ENCODE measurements around the gene PPY. TPM values are rescaled to one million over a fixed set of nuclear protein-coding genes. Genes with fewer than 3 reads are reported as not detected.
"Not testable (repeated sequence)": the region's sequence is repeated elsewhere in the genome, so short reads cannot be mapped to it uniquely, and the experiment has no call there.

The PPY gene
- total RNA-seq, 1 donor from 2014 or later: not detected

GRCh38 chr17:43979011-43979410 is 36.7 kb upstream of the PPY start:
- H3K27ac ChIP-seq (ENCODE audit: low read depth, low read length): no peak overlapping the region
- H3K4me3 ChIP-seq (ENCODE audit: low read length in 3 of 3): no peak overlapping the region
- peaks cover 26 to 29% (median 27%) of the 10 kb centered on the region in 3 donors for H3K27me3 ChIP-seq (ENCODE audit: control insufficient read depth in 3 of 3, insufficient read depth in 3 of 3, low read length in 3 of 3)
- no peaks in the 10 kb centered on the region for H3K36me3 ChIP-seq (ENCODE audit: control insufficient read depth in 3 of 3, insufficient read depth in 3 of 3, low read length in 3 of 3)
- H3K4me1 ChIP-seq (ENCODE audit: control insufficient read depth in 3 of 3, insufficient read depth in 3 of 3, low read length in 3 of 3): peaks cover 0 to 6% (median 3%) of the 10 kb centered on the region in 3 donors
- no peaks in the 10 kb centered on the region for H3K9me3 ChIP-seq (ENCODE audit: control insufficient read depth in 3 of 3, low read length in 3 of 3)
- H3K9ac ChIP-seq (ENCODE audit: low read depth in 1 of 3, low read length in 3 of 3): no peak overlapping the region

DNA sequence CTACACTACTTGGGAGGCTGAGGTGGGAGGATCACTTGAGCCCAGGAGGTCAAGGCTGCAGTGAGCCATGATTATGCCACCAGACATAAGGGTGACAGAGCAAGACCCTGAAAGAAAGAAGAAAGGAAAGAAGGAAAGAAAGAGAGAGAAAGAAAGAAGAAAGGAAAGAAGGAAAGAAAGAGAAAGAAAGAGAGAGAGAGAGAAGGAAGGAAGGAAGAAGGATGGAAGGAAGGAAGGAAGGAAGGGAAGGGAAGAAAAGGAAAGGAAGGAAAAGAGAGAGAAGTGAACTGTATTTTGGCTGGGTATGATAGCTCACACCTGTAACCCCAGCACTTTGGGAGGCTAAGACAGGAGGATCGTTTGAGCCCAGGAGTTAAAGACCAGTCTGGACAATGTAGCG is 35.8 kb upstream of the PPY start:
- Histone ChIP-seq H3K27me3 (ENCODE audit: control insufficient read depth in 3 of 3, insufficient read depth in 3 of 3, low read length in 3 of 3) (peaks cover 19 to 27% (median 20%) of the 10 kb centered on the region in 3 donors), H3K36me3 (ENCODE audit: control insufficient read depth in 3 of 3, insufficient read depth in 3 of 3, low read length in 3 of 3) (no peaks in the 10 kb centered on the region), H3K4me3 (ENCODE audit: low read length in 3 of 3) (no peak overlapping the region), H3K27ac (ENCODE audit: low read depth, low read length) (no peak overlapping the region), H3K9me3 (ENCODE audit: control insufficient read depth in 3 of 3, low read length in 3 of 3) (no peaks in the 10 kb centered on the region), H3K9ac (ENCODE audit: low read depth in 1 of 3, low read length in 3 of 3) (no peak overlapping the region), H3K4me1 (ENCODE audit: control insufficient read depth in 3 of 3, insufficient read depth in 3 of 3, low read length in 3 of 3) (no peaks in the 10 kb centered on the region)

GRCh38 chr17:43976963-43977837 is 34.9 kb upstream of the PPY start:
- peaks cover 12 to 22% (median 12%) of the 10 kb centered on the region in 3 donors for H3K27me3 ChIP-seq (ENCODE audit: control insufficient read depth in 3 of 3, insufficient read depth in 3 of 3, low read length in 3 of 3)
- H3K9ac ChIP-seq (ENCODE audit: low read depth in 1 of 3, low read length in 3 of 3): no peak overlapping the region
- no peak overlapping the region for H3K27ac ChIP-seq (ENCODE audit: low read depth, low read length)
- no peaks in the 10 kb centered on the region for H3K9me3 ChIP-seq (ENCODE audit: control insufficient read depth in 3 of 3, low read length in 3 of 3)
- H3K36me3 ChIP-seq (ENCODE audit: control insufficient read depth in 3 of 3, insufficient read depth in 3 of 3, low read length in 3 of 3): no peaks in the 10 kb centered on the region
- H3K4me3 ChIP-seq (ENCODE audit: low read length in 3 of 3): no peak overlapping the region
- no peaks in the 10 kb centered on the region for H3K4me1 ChIP-seq (ENCODE audit: control insufficient read depth in 3 of 3, insufficient read depth in 3 of 3, low read length in 3 of 3)

DNA sequence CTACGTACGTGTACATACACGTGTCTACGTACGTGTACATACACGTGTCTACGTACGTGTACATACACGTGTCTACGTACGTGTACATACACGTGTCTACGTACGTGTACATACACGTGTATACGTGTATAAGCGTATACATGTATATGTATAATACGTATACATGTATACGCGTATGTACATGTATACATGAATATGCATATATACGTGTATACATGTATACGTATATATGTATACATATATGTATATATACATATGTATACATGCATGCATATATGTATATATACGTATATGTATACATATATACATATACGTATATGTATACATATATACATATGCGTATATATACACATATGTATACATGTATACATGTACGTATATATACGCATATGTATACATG is 33.6 kb upstream of the PPY start:
- H3K9me3 ChIP-seq (ENCODE audit: control insufficient read depth in 3 of 3, low read length in 3 of 3): no peaks in the 10 kb centered on the region
- H3K9ac ChIP-seq (ENCODE audit: low read depth in 1 of 3, low read length in 3 of 3): no peak overlapping the region
- H3K36me3 ChIP-seq (ENCODE audit: control insufficient read depth in 3 of 3, insufficient read depth in 3 of 3, low read length in 3 of 3): no peaks in the 10 kb centered on the region
- peaks cover 5 to 20% (median 9%) of the 10 kb centered on the region in 3 donors for H3K27me3 ChIP-seq (ENCODE audit: control insufficient read depth in 3 of 3, insufficient read depth in 3 of 3, low read length in 3 of 3)
- no peak overlapping the region for H3K27ac ChIP-seq (ENCODE audit: low read depth, low read length)
- H3K4me1 ChIP-seq (ENCODE audit: control insufficient read depth in 3 of 3, insufficient read depth in 3 of 3, low read length in 3 of 3): no peaks in the 10 kb centered on the region
- no peak overlapping the region for H3K4me3 ChIP-seq (ENCODE audit: low read length in 3 of 3)

DNA sequence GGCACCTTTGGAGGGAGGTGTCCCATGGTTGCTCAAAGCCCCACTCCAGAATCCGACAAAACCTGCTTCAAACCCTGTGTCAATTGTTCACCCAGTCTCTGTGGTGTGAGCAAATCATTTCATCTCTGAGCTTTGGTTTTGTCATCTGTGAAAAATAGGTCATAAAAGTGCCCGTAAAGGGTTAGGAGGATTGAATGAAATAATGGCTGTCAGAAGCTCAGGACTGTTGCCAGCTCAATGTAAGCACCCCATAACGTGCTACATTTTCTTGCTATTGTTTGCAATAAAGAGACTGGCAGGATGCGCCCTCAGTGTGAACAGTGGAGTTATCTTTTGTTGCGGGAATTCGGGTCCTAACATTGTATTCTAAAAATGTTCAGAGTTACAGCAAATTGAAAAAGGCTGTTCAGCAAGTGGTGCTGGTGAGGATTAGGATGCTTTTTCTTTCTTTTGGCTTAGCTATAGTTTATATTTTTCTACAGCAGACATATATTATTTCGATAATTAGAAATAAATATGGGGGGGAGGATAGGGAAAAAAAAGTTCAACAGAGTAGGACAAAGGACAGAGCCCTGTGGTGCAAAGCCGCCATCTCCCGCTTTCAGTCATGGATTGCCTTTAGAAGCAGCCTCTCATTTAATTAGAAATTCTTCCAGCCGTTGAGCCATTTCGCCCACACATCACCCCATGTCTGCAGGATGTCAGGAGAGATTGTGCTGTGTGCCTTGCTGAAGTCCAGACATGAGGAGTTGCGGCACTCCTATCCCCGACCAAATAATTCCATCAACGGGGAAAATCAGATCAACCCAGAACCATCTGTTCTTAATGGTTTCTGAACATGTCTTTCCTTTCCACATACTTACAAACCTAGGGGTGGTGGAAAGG is 32.3 kb upstream of the PPY start:
- H3K36me3 ChIP-seq (ENCODE audit: control insufficient read depth in 3 of 3, insufficient read depth in 3 of 3, low read length in 3 of 3): no peaks in the 10 kb centered on the region
- no peak overlapping the region for H3K9ac ChIP-seq (ENCODE audit: low read depth in 1 of 3, low read length in 3 of 3)
- H3K4me1 ChIP-seq (ENCODE audit: control insufficient read depth in 3 of 3, insufficient read depth in 3 of 3, low read length in 3 of 3): no peaks in the 10 kb centered on the region
- peaks cover 5 to 20% (median 9%) of the 10 kb centered on the region in 3 donors for H3K27me3 ChIP-seq (ENCODE audit: control insufficient read depth in 3 of 3, insufficient read depth in 3 of 3, low read length in 3 of 3)
- H3K27ac ChIP-seq (ENCODE audit: low read depth, low read length): no peak overlapping the region
- H3K4me3 ChIP-seq (ENCODE audit: low read length in 3 of 3): no peak overlapping the region
- no peaks in the 10 kb centered on the region for H3K9me3 ChIP-seq (ENCODE audit: control insufficient read depth in 3 of 3, low read length in 3 of 3)

DNA sequence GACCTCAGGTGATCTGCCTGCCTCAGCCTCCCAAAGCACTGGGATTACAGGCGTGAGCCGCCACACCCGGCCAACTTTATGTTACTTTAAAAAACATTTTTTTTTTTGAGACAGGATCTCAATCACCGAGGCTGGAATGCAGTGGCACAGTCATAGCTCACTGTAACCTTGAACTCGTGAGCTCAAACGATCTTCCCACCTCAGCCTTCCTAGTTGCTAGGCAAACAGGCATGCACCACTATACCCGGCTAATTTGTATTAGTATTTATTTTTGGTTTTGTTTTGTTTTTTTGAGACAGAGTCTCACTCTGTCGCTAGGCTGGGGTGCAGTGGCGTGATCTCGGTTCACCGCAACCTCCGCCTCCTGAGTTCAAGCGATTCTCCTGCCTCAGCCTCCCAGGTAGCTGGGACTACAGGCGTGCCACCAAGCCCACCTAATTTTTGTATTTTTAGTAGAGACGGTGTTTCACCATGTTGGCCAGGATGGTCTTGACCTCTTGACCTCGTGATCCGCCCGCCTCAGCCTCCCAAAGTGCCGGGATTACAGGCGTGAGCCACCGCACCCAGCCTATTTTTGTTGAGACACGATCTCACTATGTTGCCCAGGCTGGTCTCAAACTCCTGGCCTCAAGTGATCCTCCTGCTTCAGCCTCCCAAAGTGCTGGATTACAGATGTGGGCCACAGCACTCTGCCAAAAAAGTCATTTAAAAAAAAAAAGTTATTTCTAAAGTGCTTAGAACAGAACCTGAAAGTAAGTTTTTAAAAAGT is 30.4 kb upstream of the PPY start:
- H3K27me3 ChIP-seq (ENCODE audit: control insufficient read depth in 3 of 3, insufficient read depth in 3 of 3, low read length in 3 of 3): peaks cover 4 to 15% (median 5%) of the 10 kb centered on the region in 3 donors
- not testable (repeated sequence) for H3K9me3 ChIP-seq (ENCODE audit: control insufficient read depth in 3 of 3, low read length in 3 of 3); H3K4me3 ChIP-seq (ENCODE audit: low read length in 3 of 3); H3K27ac ChIP-seq (ENCODE audit: low read depth, low read length); H3K9ac ChIP-seq (ENCODE audit: low read depth in 1 of 3, low read length in 3 of 3); H3K4me1 ChIP-seq (ENCODE audit: control insufficient read depth in 3 of 3, insufficient read depth in 3 of 3, low read length in 3 of 3); H3K36me3 ChIP-seq (ENCODE audit: control insufficient read depth in 3 of 3, insufficient read depth in 3 of 3, low read length in 3 of 3)

DNA sequence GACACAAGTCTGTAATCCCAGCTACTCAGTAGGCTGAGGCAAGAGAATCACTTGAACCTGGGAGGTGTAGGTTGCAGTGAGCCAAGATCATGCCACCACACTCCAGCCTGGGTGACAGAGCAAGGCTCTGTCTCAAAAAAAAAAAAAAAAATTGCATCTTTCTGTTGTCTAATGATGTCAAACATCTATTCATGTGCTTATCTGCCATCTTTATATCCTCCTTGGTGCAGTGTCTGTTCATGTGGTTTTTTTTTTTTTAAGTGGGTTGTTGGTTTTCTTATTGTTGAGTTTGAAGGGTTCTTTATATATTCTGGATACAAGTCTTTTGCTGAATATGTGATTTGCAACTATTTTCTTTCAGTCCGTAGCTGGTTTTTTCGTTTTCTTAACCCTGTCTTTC is 29.2 kb upstream of the PPY start:
- H3K9me3 ChIP-seq (ENCODE audit: control insufficient read depth in 3 of 3, low read length in 3 of 3); H3K36me3 ChIP-seq (ENCODE audit: control insufficient read depth in 3 of 3, insufficient read depth in 3 of 3, low read length in 3 of 3); H3K4me3 ChIP-seq (ENCODE audit: low read length in 3 of 3); H3K4me1 ChIP-seq (ENCODE audit: control insufficient read depth in 3 of 3, insufficient read depth in 3 of 3, low read length in 3 of 3); H3K27ac ChIP-seq (ENCODE audit: low read depth, low read length); H3K9ac ChIP-seq (ENCODE audit: low read depth in 1 of 3, low read length in 3 of 3): not testable (repeated sequence)
- peaks cover 4 to 14% (median 5%) of the 10 kb centered on the region in 3 donors for H3K27me3 ChIP-seq (ENCODE audit: control insufficient read depth in 3 of 3, insufficient read depth in 3 of 3, low read length in 3 of 3)

GRCh38 chr17:43970366-43970765 is 28.1 kb upstream of the PPY start:
- peaks cover 4 to 14% (median 5%) of the 10 kb centered on the region in 3 donors for H3K27me3 ChIP-seq (ENCODE audit: control insufficient read depth in 3 of 3, insufficient read depth in 3 of 3, low read length in 3 of 3)
- H3K9me3 ChIP-seq (ENCODE audit: control insufficient read depth in 3 of 3, low read length in 3 of 3): no peaks in the 10 kb centered on the region
- H3K9ac ChIP-seq (ENCODE audit: low read depth in 1 of 3, low read length in 3 of 3): no peak overlapping the region
- no peaks in the 10 kb centered on the region for H3K4me1 ChIP-seq (ENCODE audit: control insufficient read depth in 3 of 3, insufficient read depth in 3 of 3, low read length in 3 of 3)
- H3K27ac ChIP-seq (ENCODE audit: low read depth, low read length): no peak overlapping the region
- H3K4me3 ChIP-seq (ENCODE audit: low read length in 3 of 3): no peak overlapping the region
- H3K36me3 ChIP-seq (ENCODE audit: control insufficient read depth in 3 of 3, insufficient read depth in 3 of 3, low read length in 3 of 3): no peaks in the 10 kb centered on the region

GRCh38 chr17:43967251-43967875 is 25.1 kb upstream of the PPY start:
- no peak overlapping the region for H3K27ac ChIP-seq (ENCODE audit: low read depth, low read length)
- no peaks in the 10 kb centered on the region for H3K36me3 ChIP-seq (ENCODE audit: control insufficient read depth in 3 of 3, insufficient read depth in 3 of 3, low read length in 3 of 3)
- H3K9me3 ChIP-seq (ENCODE audit: control insufficient read depth in 3 of 3, low read length in 3 of 3): no peaks in the 10 kb centered on the region
- H3K4me1 ChIP-seq (ENCODE audit: control insufficient read depth in 3 of 3, insufficient read depth in 3 of 3, low read length in 3 of 3): no peaks in the 10 kb centered on the region
- no peak overlapping the region for H3K4me3 ChIP-seq (ENCODE audit: low read length in 3 of 3)
- H3K27me3 ChIP-seq (ENCODE audit: control insufficient read depth in 3 of 3, insufficient read depth in 3 of 3, low read length in 3 of 3): peaks cover 0 to 10% (median 3%) of the 10 kb centered on the region in 3 donors
- no peak overlapping the region for H3K9ac ChIP-seq (ENCODE audit: low read depth in 1 of 3, low read length in 3 of 3)
